HG02678 (cell line): Measurements from ENCODE around the gene BANF2.
A peak's percentile ranks its signal among the peaks of the same experiment; 100 is the strongest.
"Not testable (repeated sequence)": the region's sequence is repeated elsewhere in the genome, so short reads cannot be mapped to it uniquely, and the experiment has no call there.

Experiments
- ATAC-seq: cut with Tn5 transposase; IDR thresholded peaks from one replicate; pipeline ENCODE4 v1.9.1; 2021; ENCODE audit warnings: mild to moderate bottlenecking, moderate library complexity; ENCODE audit not compliant: unreplicated experiment

The BANF2 gene

GRCh38 chr20:17682103-17682888, 17.5 kb upstream of the BANF2 start, which contains the start of gene RRBP1:
Gene RRBP1 (minus strand): TSS chr20:17682242. CDS start chr20:17660507, 21,735 bp downstream.
- ATAC-seq, result peak; percentile 89

- ATAC-seq, result no peak
Observed at GRCh38 chr20:17682889-17683198, 16.9 kb upstream of the BANF2 start.

- no peak for ATAC-seq
Observed at GRCh38 chr20:17683218-17684076, 16.3 kb upstream of the BANF2 start.

GRCh38 chr20:17684077-17684888, 15.5 kb upstream of the BANF2 start:
- ATAC-seq, result no peak

- ATAC-seq, result no peak
Observed at GRCh38 chr20:17685168-17685567, 14.6 kb upstream of the BANF2 start.

- ATAC-seq, result no peak
Observed at GRCh38 chr20:17687800-17688199, 12.0 kb upstream of the BANF2 start.

- no peak for ATAC-seq
Observed at GRCh38 chr20:17688965-17689364, 10.8 kb upstream of the BANF2 start.

- no peak for ATAC-seq
Observed at GRCh38 chr20:17690144-17690543, 9.6 kb upstream of the BANF2 start.

GRCh38 chr20:17691758-17692157, 8.0 kb upstream of the BANF2 start:
- no peak for ATAC-seq

GRCh38 chr20:17693444-17694001, 6.2 kb upstream of the BANF2 start:
- no peak for ATAC-seq

GRCh38 chr20:17694767-17695166, 5.0 kb upstream of the BANF2 start:
- no peak for ATAC-seq

GRCh38 chr20:17696287-17696686, 3.5 kb upstream of the BANF2 start:
- no peak for ATAC-seq

GRCh38 chr20:17697171-17697570, 2.6 kb upstream of the BANF2 start:
- no peak for ATAC-seq

- ATAC-seq, result no peak
Observed at GRCh38 chr20:17698384-17698783, 1.4 kb upstream of the BANF2 start.

GRCh38 chr20:17700637-17701036, 871 bp downstream of the BANF2 start:
- no peak for ATAC-seq

GRCh38 chr20:17701826-17702225, 2.1 kb downstream of the BANF2 start:
- no peak for ATAC-seq

- no peak for ATAC-seq
Observed at GRCh38 chr20:17704589-17705317, 5.0 kb downstream of the BANF2 start.

- no peak for ATAC-seq
Observed at GRCh38 chr20:17705916-17706315, 6.2 kb downstream of the BANF2 start.

GRCh38 chr20:17706632-17707031, 6.9 kb downstream of the BANF2 start:
- ATAC-seq, result no peak

GRCh38 chr20:17707951-17708350, 8.2 kb downstream of the BANF2 start:
- not testable (repeated sequence) for ATAC-seq
